ENCODE results near the gene KLC3.

KLC3 gene

DNA sequence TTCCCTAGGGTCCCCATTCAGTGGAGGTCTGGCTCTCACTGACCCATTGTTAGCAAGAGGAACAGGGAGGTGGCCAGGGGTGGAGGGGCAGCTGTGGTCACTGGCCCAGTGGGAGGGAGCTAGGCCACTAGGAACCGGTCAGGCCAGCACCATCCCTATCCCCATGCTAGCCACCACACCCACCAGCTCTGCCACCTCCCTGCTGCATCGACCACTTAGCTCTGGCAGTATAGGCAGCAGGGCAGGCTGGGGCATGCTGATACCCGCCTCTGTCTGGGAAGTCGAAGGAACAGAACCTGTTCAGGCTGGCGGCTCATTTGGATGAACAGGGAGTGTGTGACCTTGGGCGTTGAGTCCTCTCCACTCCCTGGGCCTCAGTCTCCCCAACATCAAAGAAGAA, 59.6 kb downstream of the KLC3 start:
- in situ Hi-C loops (cut with MboI; ENCODE audit: low pct_unique_long_range_greater_than_20kb, low sequenced_read_pairs, unreplicated experiment), result no loop called here
- no peak for DNase-seq (ENCODE audit: low spot score)
- TF ChIP-seq, protein P1, sequence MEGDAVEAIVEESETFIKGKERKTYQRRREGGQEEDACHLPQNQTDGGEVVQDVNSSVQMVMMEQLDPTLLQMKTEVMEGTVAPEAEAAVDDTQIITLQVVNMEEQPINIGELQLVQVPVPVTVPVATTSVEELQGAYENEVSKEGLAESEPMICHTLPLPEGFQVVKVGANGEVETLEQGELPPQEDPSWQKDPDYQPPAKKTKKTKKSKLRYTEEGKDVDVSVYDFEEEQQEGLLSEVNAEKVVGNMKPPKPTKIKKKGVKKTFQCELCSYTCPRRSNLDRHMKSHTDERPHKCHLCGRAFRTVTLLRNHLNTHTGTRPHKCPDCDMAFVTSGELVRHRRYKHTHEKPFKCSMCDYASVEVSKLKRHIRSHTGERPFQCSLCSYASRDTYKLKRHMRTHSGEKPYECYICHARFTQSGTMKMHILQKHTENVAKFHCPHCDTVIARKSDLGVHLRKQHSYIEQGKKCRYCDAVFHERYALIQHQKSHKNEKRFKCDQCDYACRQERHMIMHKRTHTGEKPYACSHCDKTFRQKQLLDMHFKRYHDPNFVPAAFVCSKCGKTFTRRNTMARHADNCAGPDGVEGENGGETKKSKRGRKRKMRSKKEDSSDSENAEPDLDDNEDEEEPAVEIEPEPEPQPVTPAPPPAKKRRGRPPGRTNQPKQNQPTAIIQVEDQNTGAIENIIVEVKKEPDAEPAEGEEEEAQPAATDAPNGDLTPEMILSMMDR (IDR thresholded peaks at IDR 0.05; ENCODE audit: extremely low read depth, insufficient read depth, missing control alignments), result no peak

Data from GM13977 (cell line).